Ramos (cell line): Measurements from ENCODE around the gene RTN1.

Experiments
- in situ Hi-C: fragments of 300-500 bp; cut with MboI; formaldehyde crosslinking; loops from one replicate; pipeline ENCODE4 v1.14.3; 2022; ENCODE audit warnings: low sequenced_read_pairs; ENCODE audit not compliant: unreplicated experiment

RTN1 gene

DNA sequence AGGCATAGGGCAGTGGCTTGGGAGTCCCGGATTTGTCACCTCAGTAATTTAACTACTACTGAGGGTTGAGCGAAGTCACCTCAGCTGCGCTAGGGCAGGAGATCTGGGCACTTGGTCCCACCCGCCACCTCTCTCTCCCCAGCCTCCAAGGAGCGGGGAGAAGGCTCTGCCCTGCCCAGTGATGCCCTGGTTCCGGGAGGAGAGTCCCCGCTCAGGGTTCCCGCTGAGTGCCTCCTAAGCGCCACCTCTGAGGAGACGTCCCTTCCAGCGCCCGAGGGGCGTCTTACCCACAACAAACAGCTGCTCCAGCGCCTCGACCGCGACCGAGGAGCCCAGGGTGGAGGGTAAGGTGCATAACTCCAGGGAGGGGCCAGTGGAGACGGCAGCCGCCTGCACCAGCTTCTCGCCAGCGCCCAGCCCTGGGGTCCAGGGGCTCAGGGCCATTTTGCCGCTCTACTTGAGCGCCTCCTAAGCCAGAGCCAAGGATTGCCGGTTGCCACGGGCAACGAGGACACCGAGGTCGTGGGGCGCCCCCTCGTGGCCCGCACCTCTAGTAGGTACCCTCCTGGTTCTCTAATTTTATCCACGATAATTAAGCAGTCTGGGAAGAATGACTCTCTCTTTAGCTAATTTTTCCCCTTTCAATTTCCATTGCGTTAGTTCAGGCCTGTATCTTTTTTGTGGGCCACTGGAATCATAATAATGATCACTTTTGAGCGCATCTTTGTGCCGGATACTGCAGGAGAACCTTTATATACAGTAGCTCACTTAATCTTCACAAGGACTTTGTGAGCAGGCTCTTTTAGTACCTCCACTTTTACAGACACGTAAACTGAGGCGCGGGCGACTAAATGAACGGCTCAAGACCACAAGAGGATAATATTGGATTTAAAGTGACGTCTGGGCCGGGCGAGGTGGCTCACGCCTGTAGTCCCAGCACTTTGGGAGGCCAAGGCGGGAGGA lies 294.0 kb downstream of the RTN1 start, which contains the start of gene CCDC175:
Gene CCDC175, minus strand, starts transcription at position 481 of the 963 bp plus-strand sequence. Its CDS starts 37 bp downstream, at position 444.
- in situ Hi-C loops, result no loop called here

- in situ Hi-C loops, result no loop called here
These were observed 300.5 kb downstream of the RTN1 start for GRCh38 chr14:59570122-59570521.

DNA sequence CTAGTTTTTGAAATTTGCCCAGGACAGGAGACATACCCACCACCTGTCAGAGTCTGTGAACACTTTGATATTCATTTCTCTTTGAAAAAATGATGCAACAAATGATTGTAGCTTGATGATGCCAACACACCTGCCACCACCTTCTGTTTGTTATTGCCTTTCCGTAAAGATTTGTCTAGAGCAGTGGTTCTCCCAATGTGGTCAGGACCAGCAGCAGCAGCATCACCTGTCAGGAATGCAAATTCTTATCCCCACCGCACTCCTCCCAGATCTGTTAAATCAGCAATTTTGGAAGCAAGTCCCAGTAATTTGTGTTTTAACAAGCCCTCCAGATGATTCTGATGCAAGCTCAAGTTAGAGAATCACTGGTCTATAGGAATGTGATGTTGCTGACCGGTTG lies 303.9 kb downstream of the RTN1 start:
- in situ Hi-C loops, result no loop called here

DNA sequence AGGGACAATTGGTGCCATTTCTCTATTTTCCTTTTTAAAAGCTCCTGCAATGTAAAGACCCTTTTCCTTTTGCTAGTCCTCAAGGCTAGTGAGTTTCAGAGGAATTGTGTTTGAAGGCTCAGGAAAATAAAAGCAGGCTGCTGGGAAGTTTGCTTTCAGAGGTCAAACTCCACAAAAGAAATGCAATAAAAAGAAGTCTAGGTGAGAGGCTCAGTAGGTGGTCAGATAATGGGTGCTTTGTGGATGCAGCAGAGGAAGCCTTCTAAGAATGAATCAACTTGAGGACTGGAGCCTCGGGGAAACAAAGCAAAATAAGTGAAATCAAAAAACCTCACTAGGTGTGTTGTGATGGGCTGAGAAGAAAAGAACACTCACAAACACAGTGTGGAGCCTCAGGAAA lies 304.3 kb downstream of the RTN1 start:
- in situ Hi-C loops, result no loop called here

DNA sequence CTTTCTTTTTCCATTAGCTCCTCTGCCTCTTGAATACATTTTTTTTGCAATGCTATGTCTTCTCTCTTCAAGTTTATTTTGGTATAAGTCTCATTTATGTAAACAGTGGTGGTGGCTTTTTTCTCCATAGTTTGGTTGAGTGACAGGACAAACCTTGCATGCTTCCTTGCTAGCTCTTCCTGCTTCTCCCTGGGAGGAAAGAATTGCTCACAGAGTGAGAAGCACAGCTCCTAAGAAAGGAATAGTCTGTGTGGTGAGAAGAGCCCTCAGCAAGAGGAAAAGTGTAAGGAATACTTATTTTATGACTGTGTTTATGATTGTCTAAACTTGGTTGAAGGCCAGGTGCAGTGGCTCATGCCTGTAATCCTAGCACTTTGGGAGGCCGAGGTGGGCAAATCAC lies 305.5 kb downstream of the RTN1 start:
- in situ Hi-C loops, result no loop called here

DNA sequence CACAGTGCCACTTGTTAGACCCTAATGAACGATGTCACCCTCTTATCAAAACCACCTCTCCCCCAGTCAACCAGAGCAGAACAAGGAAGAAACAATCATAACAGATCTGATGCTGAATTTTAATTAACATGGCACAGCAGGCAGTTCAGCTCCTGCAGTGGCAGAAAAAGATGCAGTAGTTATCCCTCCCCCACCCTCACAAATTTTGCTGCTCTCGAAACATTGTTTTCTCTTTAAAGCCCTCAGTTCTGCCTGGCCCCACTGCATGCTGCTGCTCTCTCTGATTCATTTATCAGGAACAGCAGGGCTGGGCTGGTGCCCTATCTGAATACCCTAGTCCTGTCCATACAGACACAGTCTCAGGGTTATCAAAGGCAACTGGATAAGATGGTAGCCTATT lies 306.2 kb downstream of the RTN1 start:
- in situ Hi-C loops, result no loop called here

DNA sequence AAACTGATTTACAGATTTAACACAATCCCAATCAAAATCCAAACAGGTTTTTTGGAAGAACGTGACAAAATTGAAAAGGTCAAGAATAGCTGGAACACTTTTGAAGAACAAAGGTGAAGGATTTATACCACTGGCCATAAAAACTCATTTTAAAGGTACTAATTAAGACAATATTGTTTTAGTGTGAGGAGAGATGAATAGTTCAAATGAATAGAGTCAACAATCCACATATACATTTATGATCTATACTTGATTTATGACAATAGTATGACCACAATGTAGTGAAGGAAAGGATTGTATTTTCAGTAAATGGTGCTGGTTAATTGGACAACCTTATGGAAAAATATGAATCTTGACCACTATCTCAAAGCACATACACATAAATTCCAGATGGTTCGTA lies 323.3 kb downstream of the RTN1 start:
- in situ Hi-C loops, result no loop called here
